K562 (cell line): ENCODE data around the gene DHX40. TPM values are rescaled to one million over a fixed set of nuclear protein-coding genes. Genes with fewer than 3 reads are reported as not detected.

Experiments
- ETV1 ChIP-seq: fragments of 450-650 bp; conservative IDR thresholded peaks from 2 replicates; pipeline ENCODE4 v1.6.1; 2016; ENCODE audit warnings: missing genetic modification characterization, control low read depth, low read depth, missing compliant biosample characterization
- FIP1L1 ChIP-seq: fragments of 200-400 bp; formaldehyde crosslinking; IDR thresholded peaks from 2 replicates; pipeline ENCODE4 v1.6.1; 2018; ENCODE audit warnings: mild to moderate bottlenecking, low read depth, low read length; ENCODE audit not compliant: poor library complexity, severe bottlenecking
- GTF2F1 ChIP-seq: IDR thresholded peaks from 2 replicates; pipeline ENCODE4 v1.6.1; 2011; ENCODE audit warnings: low read depth, low read length, improper control_type of control experiment
- HMGXB4 ChIP-seq: sonication (generic); formaldehyde crosslinking; IDR thresholded peaks from 2 replicates; pipeline ENCODE4 v1.8.1; 2023; ENCODE audit warnings: mild to moderate bottlenecking, missing genetic modification reagents
- HNRNPLL ChIP-seq: fragments of 200-400 bp; formaldehyde crosslinking; IDR thresholded peaks from 2 replicates; pipeline ENCODE4 v1.6.1; 2017; ENCODE audit warnings: low read length, low read depth, mild to moderate bottlenecking; ENCODE audit not compliant: poor library complexity, severe bottlenecking
- IRF9 ChIP-seq: fragments of 450-650 bp; IDR thresholded peaks from 2 replicates; pipeline ENCODE4 v1.6.1; 2016; ENCODE audit warnings: missing biosample characterization, missing genetic modification characterization
- NBN ChIP-seq: fragments of 450-650 bp; IDR thresholded peaks from 2 replicates; pipeline ENCODE4 v1.6.1; 2016; ENCODE audit warnings: low read depth, mild to moderate bottlenecking
- NR0B1 ChIP-seq: fragments of 450-650 bp; IDR thresholded peaks from one replicate; pipeline ENCODE4 v1.6.1; 2018; ENCODE audit warnings: mild to moderate bottlenecking, moderate library complexity; ENCODE audit not compliant: partially characterized antibody
- STAT6 ChIP-seq: sonication (generic); formaldehyde crosslinking; IDR thresholded peaks from 2 replicates; pipeline ENCODE4 v1.8.1; 2023; ENCODE audit warnings: mild to moderate bottlenecking, missing genetic modification reagents
- TCFL5 ChIP-seq: fragments of 250-450 bp; sonication (Bioruptor Pico); conservative IDR thresholded peaks from 2 replicates; pipeline ENCODE4 v1.6.1; 2021; ENCODE audit warnings: mild to moderate bottlenecking, moderate library complexity, matching md5 sums
- TOE1 ChIP-seq, 2 experiments: fragments of 450-650 bp in 1 of 2; sonication (generic) in 1 of 2; formaldehyde crosslinking in 1 of 2; IDR thresholded peaks; 2 replicates each; pipeline versions ENCODE4 v1.7.1 to v1.8.0; 2016 to 2022; ENCODE audit warnings: borderline replicate concordance in 2 of 2, mild to moderate bottlenecking in 2 of 2, antibody characterized with exemption in 1 of 2, inconsistent platforms in 1 of 2, low read depth in 1 of 2, missing genetic modification reagents in 1 of 2, moderate library complexity in 1 of 2
- ZBTB11 ChIP-seq, 3 experiments: fragments of 200-800 bp in 1 of 3; fragments of 250-450 bp in 1 of 3; fragments of 450-650 bp in 1 of 3; sonication (Bioruptor Pico) in 1 of 3; sonication (Bioruptor generic) in 1 of 3; formaldehyde crosslinking in 1 of 3; IDR thresholded peaks; 2 replicates each; pipeline versions ENCODE4 v1.6.1 to v1.8.0; 2016 to 2022; ENCODE audit warnings: mild to moderate bottlenecking in 2 of 3, missing genetic modification characterization in 2 of 3, missing compliant biosample characterization in 1 of 3, moderate library complexity in 1 of 3
- ZFP30 ChIP-seq: fragments of 250-450 bp; sonication (Bioruptor Pico); IDR thresholded peaks from 2 replicates; pipeline ENCODE4 v1.8.0; 2022; ENCODE audit warnings: moderate library complexity, mild to moderate bottlenecking, inconsistent platforms, borderline replicate concordance
- polyA plus RNA-seq, 8 experiments: library from polyadenylated mRNA; depleted of rRNA in 4 of 8; stranded (reverse) in 5 of 8; unstranded in 3 of 8; fragments of >200 nt; fragmentation: Nextera tagmentation in 2 of 8; fragmentation: Illumina TruSeq in 1 of 8; extraction: Ambion mirVana in 2 of 8; extraction: Trizol in 1 of 8; gene quantifications; 2 replicates each; pipeline versions ENCODE4 v1.2.1 to v1.2.3, GENCODE V29; 2011 to 2014; ENCODE audit warnings: inconsistent platforms in 1 of 8, missing spikeins in 1 of 8
- total RNA-seq, 7 experiments: library from RNA; depleted of rRNA in 6 of 7; stranded (reverse); fragments of >200 nt in 6 of 7; fragmentation: Illumina TruSeq in 2 of 7; extraction: Trizol in 2 of 7; gene quantifications; 2 replicates each; pipeline versions ENCODE4 v1.2.1 to v1.2.3, GENCODE V29; 2011 to 2021; ENCODE audit warnings: low replicate concordance in 1 of 7

The DHX40 gene
- total and polyA plus RNA-seq, 9 of the 15 experiments (the other 6 are each of a cell fraction or from before 2014, with no cell fraction given) = 7.2 to 38.6 (median 18.7) TPM

- peak; percentile 97 for TF ChIP-seq IRF9
- TF ChIP-seq NBN = peak; percentile 96
- peak; percentile 87; the same call in 1 of the 2 replicates for TF ChIP-seq TOE1 (IDR thresholded peaks at IDR 0.05; ENCODE audit: borderline replicate concordance)
- peak; percentile 98 for TF ChIP-seq TOE1 (CRISPR knock-in tag; IDR thresholded peaks at IDR 0.05; ENCODE audit: borderline replicate concordance, low read depth)
- no peak for TF ChIP-seq ZFP30 (CRISPR knock-in tag)
- TF ChIP-seq ZBTB11 (CRISPR knock-in tag; IDR thresholded peaks at IDR 0.05) = peak in 2 of 3 experiments; percentile 76; a peak in 4 of 6 replicates
- peak; percentile 93; the same call in 1 of the 2 replicates for TF ChIP-seq HMGXB4 (CRISPR knock-in tag)
- TF ChIP-seq HNRNPLL = peak; percentile 52
- 0 out of 2 replicates have a peak, but pooled peaks have one; percentile 57 for TF ChIP-seq TCFL5 (CRISPR knock-in tag)
- TF ChIP-seq ETV1 (tag) = peak; percentile 67
- TF ChIP-seq FIP1L1 = peak; percentile 78
- no peak for TF ChIP-seq NR0B1
- TF ChIP-seq STAT6 (CRISPR knock-in tag) = peak; percentile 96
- peak; percentile 43; the same call in 1 of the 2 replicates for TF ChIP-seq GTF2F1
Observed at GRCh38 chr17:59565171-59565958, at the start of gene DHX40 (continued).
